GM19239 (cell line): ENCODE measurements around the gene NUF2.

Experiments
- DNase-seq: peaks from one replicate; pipeline ENCODE4 v3.0.0; 2011; ENCODE audit warnings: low spot score; ENCODE audit not compliant: insufficient read length
- FAIRE-seq: peaks from 2 replicates; lab custom pipeline; 2011; peaks lifted over from hg19 to GRCh38; lab: Jason Lieb, UNC

The NUF2 gene

GRCh38 chr1:163397451-163398200 is 75.9 kb downstream of the NUF2 start:
- DNase-seq (no peak), FAIRE-seq (no peak)

DNA sequence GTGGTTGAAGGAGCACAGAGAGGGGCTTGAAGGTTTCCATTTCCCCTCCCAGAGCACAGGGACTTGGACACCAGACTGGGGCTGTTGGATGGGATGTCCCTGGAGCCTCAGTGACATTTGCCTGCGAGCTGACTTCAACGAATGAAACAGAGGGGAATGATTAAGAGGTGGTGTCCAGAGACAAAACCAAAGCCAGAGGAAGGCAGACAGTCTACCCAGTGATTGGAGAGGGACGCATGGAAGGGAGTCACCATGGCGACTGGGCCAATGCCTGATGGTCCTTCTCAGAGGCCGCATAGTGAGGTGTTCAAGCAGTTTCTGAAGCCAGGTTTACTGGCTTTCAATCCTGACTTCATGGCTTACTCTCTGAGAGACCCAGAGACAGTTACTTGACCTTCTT is 77.2 kb downstream of the NUF2 start:
- no peak for FAIRE-seq

DNA sequence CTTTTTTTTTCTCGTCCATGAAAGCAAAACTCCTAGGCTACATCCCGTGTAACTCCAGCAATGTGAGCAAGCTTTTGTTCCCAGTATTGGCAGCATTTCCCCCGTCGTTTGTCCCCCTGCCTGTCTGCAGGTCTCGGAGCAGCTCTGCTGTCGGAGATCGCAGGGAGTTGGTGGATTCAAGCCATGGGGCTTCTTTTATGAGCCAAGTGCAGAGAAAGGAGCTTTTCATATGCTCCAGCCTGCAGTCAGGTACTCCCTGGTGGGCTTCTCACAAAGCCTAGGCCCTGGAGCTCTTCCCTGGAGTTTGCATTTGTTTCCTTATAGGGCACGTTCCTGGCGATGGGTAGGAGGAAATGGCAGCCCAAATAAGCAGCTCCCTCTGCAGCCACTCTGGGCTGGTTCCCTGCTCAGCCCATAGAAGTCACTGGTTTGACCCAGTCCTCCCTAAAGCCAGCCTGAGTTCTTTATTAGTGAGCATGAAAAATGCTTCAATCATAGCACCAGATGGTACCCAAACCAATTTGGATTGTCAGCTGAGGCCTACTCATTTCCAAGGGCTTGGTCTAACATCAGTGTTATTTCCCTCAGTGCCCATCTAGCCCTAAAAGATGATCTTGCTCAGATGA is 78.3 kb downstream of the NUF2 start:
- no peak for FAIRE-seq
- no peak for DNase-seq

More for the DNA sequence above, 77.2 kb downstream of the NUF2 start:
- no peak for DNase-seq

DNA sequence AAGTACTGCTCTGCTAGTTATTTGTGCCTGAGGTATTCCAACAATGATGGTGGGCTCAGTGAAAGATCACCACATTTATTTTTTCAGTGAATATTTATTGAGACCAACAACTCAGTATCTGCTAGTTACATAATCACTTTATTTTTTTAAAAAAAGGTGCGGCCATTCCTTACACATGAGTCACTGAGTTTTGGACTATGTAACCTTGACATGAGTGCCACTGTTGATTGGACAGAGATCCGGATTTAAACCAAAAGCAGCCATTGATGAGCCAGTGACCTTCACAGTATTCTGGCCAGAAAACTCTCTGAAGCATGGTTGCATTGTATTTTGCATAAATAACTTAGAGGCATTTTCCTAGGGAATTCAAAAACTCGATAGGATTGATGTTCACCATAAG is 79.5 kb downstream of the NUF2 start:
- no peak for DNase-seq

More for the DNA sequence above, 79.5 kb downstream of the NUF2 start:
- no peak for FAIRE-seq
